GM23248 (cell line): ENCODE measurements around the gene TXNDC15.

ENCODE experiments used
- EZH2 ChIP-seq: fragments of 200-600 bp; sonication (generic); IDR thresholded peaks from 2 replicates; pipeline ENCODE4 v1.6.1; 2018; ENCODE audit warnings: antibody characterized with exemption, mild to moderate bottlenecking; ENCODE audit not compliant: insufficient read depth, poor library complexity, severe bottlenecking
- EZH2phosphoT487 ChIP-seq: fragments of 200-600 bp; sonication (generic); IDR thresholded peaks from 2 replicates; pipeline ENCODE4 v1.6.1; 2018; ENCODE audit warnings: antibody characterized with exemption, moderate library complexity, mild to moderate bottlenecking, low read depth; ENCODE audit not compliant: insufficient read depth

DNA sequence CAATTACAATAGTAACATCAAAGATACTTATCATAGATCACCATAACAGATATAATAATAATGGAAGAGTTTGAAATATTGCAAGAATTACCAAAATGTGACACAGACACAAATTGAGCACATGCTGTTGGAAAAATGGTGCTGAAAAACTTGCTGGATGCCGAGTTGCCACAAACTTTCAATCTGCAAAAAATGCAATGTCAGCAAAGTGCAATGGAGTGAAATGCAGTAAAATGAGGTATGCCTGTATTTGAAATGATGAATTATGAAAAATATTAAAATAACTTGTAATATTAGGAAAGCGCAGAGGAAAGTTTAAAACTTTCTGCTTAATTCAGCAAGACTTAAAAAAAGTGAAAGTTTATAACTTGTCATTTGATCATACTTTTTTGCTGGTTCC lies 18.8 kb downstream of the TXNDC15 start:
- TF ChIP-seq EZH2 (no peak), EZH2phosphoT487 (no peak)
